Measurements from ENCODE around the gene SIGLEC14.

- TF ChIP-seq CTCF (conservative IDR thresholded peaks at IDR 0.05) (no peak), EZH2 (IDR thresholded peaks at IDR 0.05; ENCODE audit: low read depth) (no peak)
Observed at GRCh38 chr19:51651216-51651846, 4.7 kb upstream of the SIGLEC14 start.

Measured in PC-9 (cell line).